8988T (cell line): ENCODE data around the gene MARK2.

Experiments used
- DNase-seq: peaks from one replicate; pipeline ENCODE4 v3.0.0; 2011

The MARK2 gene

DNA sequence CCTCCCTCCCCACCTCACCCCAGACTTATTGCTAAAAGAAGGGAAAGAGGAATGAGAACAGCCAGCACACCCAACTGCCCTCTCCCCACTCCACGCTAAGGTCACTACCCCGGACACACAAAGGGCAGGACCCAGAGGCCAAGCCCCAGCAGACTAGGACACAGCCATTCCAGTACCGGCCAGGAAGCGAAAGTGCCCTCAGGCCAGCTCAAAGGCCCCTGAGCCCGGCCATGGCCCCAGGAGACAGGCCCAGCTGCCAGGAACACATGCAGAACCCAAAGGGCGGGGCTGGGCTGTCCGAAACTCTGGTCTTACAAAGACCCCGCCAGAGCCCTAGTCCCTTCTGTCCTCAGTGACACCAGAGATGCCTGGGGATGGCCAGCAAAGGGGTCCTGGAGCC is 72.5 kb downstream of the MARK2 start:
- no peak for DNase-seq

DNA sequence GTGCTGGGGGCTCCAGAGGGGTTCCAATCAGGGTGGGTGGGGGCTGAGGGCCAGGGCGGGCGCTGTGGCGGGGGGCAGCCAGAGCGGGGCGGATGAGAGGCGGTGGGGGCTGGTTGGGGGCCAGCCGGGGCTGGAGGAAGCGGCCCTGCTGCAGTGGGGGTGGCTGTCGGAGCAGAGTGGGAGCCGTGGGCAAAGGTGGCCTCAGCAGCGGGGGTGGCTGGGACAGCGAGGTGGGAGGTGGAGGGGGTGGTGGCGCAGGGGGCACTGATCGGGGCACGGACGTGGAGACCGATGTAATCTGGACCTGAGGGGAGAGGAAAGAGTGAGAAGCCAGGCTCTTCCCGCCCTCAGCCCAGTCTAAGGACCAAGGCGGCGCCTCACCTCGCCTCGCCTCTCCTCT is 73.0 kb downstream of the MARK2 start:
- no peak for DNase-seq

DNA sequence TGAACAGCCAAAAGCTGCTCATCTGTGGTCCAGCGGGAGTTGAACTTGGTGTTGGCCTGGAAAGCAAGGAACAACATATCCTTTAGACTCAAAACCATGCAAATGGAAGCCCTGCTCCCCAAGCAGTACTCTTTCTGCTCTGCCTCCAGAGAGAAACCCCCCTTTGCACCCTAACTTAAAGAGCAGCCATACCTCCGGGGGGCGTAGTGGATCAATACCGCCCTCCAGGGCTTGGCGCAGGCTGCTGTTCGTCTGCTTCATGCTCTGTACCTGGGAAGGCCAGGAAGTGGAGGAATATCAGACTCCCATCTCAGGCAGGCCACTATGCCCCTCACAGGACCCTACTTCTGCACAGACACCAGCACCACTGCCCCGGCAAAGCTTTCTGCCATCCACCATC is 73.8 kb downstream of the MARK2 start:
- DNase-seq = no peak

GRCh38 chr11:63913866-63914830 is 75.2 kb downstream of the MARK2 start:
- DNase-seq = peak; percentile 80

- DNase-seq = peak; percentile 83
These were observed 76.2 kb downstream of the MARK2 start for GRCh38 chr11:63914896-63915691.

DNA sequence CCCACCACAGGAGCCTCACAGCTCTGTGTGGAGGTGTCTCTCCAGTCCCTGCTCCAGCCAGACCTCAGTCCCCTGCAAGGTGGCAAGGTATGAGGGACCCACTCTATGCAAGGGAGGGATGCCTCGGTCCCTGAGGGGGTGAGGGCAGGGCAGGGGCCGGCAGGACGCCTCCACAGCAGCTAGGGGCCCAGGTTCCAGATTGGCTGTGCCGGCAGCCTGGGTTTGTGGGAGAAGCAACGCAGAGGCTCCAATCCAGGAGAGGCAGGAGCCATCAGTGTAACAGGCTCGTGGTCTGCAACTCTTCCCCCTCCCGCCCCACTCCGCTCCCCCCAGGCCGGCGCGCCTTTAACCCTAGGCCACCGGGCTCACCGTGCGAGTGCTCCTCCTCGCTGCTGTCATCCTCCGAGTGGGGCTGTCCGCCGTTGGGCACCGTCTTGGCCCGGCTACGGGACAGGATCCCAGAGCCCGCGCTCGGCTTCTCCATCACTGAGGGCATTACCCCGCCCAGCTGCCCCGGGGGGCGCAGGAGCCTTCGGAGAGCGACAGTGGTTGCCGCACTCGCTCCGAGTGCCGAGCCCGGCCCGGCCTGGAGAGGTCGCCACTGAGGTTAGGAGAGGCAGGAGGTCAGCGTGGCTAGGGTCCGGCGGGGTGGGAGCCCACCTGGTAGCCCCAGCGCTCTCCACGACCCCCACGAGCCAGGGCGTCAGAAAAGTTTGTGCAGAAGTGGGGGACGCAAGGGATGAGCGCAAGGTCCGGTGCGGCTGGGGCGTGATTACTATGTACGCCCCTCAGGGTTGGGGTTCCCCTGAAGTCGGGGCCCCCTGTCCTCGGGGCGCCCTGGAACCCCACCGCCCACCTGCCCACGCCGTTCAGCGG is 77.3 kb downstream of the MARK2 start:
- peak; percentile 98 for DNase-seq

DNA sequence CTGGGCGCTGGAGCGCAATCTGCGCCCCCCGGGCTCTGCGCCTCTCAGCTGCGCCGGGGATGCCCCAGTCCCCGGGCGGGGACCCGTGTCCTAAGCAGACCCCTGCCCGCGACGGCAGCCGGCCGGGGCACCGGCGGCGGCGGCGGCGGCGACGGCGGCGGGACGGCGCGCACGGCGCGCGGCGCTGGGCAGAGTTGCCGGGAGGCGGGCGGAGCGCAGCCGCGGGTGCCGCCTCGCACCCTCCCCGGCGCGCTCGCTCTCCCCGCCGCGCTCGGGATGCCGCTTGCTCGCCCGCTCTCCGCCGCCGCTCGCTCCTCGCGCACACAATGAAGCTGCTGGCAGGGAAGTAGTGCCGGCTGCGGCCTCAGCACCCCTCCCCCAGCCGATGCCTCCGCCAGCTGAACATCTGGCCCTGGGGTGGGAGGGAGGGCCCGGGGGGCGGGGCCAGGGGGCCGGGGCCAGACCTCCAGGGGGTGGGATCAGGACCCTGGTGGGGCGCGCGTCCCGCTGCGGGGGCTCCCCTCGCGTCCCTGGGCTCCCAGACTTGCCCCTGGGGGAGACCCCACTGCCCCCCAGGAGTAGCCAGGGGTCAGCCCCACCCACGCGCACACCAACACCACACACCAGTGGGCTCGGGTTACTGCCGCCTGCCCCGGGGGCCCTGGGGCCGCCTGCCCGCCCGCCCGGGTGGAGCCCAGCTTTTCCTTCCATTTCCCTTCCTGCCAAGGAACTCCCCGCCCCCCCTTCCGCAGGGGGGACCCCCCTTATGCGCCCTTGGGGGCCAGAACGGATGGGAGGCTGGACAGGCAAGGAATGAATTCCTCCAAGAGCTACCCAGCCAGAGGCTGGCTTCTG is 78.2 kb downstream of the MARK2 start, which contains the start of gene RCOR2:
RCOR2 (minus strand) TSS at position 328 of the 855 bp plus-strand sequence. CDS start 708 bp downstream, outside the sequence.
- DNase-seq = peak; percentile 100

GRCh38 chr11:63917692-63918506 is 79.0 kb downstream of the MARK2 start:
- peak; percentile 94 for DNase-seq

DNA sequence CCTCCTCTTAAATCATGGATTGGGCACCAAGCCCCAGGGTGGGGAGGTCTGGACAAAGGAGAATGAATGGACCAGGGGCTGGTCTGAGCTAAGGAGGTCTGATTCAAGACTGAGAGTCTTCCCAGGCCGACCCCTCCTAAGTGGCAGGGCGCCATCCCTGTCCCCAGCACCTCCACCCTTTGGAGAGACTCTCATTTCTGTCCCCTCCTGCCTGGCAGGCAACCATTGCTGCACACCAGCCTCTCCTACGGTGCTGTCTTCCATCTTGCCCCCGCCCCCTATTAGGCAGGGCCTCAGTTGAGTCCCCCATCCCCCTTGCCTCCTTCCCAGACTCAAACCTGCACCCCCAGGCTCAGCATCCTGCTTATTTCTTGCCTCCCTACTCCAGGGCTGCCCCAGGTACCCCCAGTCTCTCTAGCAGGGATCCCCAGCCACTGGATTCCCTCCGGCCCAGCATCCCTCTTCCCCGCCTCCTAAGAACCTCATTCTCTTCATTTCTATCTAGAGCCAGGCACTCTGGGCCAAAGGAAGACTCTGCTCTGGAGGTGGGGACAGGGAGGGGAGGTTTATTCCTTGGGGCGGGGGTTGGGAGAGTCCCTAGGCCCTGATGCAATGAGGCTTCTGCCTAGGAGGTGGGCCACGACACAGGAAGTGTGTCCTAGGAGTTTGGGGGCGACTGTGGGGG is 79.7 kb downstream of the MARK2 start:
- no peak for DNase-seq

DNA sequence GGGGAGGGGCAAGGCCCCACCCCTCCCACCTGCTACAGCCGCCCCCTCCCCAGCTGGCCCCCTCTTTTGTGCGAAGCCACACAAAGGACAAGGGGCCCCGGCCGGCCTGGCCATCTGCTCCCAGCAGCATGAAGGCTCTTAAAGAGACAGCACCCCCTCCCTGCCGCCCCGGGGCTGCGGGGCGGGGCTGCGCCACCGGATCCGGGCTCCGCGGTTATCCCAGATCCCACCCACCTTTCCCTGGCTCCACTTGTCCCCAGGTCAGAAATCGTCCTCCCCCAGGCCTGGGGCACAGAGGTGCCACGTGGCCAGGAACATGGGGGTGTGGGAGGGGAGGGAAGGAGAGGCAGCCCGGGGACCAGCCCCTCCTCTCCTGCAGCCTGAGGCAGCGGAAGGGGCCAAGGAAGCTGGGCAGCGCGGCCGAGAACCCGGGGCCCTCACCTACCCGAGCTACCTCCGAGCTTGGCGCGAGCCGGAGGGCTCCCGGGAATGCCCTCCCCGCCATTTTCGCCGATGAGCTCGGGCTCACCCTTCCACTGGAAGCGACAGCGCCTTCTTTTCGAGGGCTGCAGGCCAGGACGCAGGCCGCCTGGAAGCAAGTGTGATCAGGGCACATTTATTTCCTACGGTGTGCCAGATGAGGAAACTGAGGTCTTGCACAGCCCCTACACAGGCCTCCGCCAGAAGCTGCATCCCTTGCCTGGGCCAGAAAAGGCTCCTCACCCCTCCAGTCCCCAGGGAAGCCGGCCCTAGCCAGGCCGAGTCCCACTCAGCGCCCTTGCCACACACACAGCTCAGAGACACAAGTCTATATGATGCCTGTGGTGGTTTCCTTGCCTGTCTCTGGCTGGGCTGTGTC is 80.6 kb downstream of the MARK2 start:
- DNase-seq = no peak

- no peak for DNase-seq
These were observed 81.4 kb downstream of the MARK2 start for GRCh38 chr11:63920126-63920938.

GRCh38 chr11:63920939-63921417 is 82.1 kb downstream of the MARK2 start:
- DNase-seq = peak; percentile 83

DNA sequence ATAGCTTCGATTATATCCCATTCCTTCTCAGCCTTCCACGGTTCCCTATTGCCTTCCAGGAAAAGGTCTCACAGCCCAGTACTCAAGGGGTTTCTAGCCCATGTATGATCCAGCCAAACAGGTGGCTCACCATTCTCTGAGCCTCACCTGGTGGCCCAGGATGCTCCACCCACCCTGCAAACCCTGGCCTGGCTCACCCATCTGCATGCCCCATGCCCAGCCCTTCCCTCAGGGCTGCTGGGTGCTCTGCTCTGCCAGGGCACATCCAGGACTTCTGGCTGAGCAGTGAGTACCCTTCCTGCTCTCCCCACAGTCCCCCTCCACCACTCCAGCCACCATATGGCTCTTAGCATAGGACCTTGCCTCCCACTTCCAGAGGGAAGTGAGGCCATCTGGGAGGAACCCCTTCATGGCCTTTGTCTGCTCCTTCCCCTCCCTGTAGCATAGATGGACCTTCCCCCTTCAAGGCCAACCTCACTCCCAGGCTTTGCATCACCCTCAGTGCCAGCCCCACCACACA is 83.8 kb downstream of the MARK2 start:
- no peak for DNase-seq

GRCh38 chr11:63923319-63923718 is 84.4 kb downstream of the MARK2 start:
- DNase-seq = no peak

- DNase-seq = no peak
These were observed 90.7 kb downstream of the MARK2 start for GRCh38 chr11:63929616-63930015.

DNA sequence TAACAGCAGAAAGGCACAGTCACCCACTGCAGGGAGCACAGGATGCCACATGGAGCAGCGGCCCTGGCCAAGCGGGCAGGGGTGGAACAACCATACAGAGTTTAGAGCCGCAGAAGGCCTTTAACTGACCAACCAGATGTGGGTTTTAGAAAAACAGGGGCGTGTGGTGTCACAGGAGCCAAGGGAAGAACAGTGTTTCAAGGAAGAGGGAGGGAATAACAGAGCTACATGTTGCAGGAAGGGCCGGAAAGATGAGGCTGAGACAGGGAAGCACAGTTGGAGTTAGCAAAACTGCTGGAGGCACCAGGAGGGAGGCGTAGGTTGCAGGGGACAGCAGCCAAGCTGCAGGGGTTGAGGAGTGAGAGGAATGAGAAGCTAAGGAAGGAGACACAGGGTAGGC is 92.1 kb downstream of the MARK2 start:
- no peak for DNase-seq

DNA sequence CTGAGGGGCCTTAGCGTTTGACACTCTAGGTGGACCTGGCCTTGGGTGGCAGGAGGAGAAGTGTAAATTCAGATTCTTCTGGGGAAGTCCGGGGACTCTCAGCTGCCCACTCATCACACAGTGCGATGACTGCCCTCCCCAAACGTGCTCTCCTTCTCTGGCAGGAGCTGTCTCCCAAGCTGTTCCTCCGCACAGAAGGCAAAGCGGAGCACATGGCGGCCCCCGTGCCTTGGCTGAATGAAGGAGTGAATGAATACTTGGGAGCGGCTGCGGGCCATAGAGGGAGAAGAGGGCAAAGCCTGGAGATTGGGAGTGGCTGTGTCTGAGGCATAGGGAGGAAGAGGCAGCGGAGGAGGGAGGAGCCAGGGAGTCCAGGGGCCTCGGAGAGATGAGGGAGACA is 93.0 kb downstream of the MARK2 start:
- no peak for DNase-seq

GRCh38 chr11:63933459-63933858 is 94.5 kb downstream of the MARK2 start:
- DNase-seq = no peak
